HG02870 (cell line): ENCODE data around the gene MRTFB.

ENCODE experiments used
- ATAC-seq: cut with Tn5 transposase; IDR thresholded peaks from one replicate; pipeline ENCODE4 v1.9.1; 2021; ENCODE audit warnings: mild to moderate bottlenecking, moderate library complexity; ENCODE audit not compliant: unreplicated experiment

MRTFB gene

DNA sequence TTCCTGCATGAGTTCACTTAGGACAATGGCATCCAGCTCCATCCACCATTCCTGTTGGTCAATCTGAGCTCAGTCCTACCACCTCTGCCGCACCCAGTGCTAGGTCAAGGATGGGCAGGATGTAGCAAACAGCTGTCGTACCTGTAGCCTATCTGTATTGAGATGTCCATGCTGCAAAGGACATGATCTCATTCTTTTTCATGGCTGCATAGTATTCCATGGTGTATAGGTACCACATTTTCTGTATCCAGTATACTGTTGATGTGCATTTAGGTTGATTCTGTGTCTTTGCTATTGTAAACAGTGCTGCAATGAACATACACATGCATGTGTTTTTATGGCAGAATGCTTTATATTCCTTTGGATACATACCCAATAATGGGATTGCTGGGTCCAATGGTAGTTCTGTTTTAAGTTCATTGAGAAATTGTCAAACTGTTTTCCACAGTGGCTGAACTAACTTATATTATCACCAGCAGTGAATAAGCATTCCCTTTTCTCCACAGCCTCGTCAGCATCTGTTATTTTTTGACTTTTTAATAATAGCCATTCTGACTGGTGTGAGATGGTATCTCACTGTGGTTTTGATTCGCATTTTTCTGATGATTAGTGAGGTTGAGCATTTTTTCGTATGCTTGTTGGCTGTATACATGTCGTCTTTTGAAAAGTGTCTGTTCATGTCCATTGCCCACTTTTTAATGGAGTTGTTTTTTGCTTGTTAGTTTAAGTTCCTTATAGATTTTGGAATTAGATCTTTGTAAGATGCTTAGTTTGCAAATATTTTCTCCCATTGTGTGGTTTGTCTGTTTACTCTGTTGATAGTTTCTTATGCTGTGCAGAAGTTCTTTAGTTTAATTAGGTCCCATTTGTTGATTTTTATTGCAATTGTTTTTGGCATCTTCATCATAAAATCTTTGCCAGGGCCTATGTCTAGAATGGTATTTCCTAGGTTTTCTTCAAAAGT lies 7.2 kb upstream of the MRTFB start:
- no peak for ATAC-seq

GRCh38 chr16:14069818-14070217 lies 1.3 kb upstream of the MRTFB start:
- ATAC-seq: no peak

DNA sequence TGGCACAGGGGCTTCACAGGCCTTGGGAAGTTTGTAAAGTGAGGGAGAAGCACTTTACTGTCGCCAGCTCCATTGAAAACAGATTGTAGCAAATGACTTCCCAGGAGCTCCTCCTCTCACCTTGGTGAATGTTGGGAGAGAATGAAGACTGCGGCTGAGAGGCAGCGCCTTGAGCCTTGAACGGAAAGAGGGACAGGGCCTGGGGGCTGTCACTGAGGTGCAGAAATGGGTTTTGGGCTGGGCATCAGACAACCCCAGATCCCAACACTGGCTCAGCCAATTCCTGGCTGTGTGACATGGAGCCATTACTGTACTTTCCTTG lies 603 bp upstream of the MRTFB start:
- no peak for ATAC-seq

DNA sequence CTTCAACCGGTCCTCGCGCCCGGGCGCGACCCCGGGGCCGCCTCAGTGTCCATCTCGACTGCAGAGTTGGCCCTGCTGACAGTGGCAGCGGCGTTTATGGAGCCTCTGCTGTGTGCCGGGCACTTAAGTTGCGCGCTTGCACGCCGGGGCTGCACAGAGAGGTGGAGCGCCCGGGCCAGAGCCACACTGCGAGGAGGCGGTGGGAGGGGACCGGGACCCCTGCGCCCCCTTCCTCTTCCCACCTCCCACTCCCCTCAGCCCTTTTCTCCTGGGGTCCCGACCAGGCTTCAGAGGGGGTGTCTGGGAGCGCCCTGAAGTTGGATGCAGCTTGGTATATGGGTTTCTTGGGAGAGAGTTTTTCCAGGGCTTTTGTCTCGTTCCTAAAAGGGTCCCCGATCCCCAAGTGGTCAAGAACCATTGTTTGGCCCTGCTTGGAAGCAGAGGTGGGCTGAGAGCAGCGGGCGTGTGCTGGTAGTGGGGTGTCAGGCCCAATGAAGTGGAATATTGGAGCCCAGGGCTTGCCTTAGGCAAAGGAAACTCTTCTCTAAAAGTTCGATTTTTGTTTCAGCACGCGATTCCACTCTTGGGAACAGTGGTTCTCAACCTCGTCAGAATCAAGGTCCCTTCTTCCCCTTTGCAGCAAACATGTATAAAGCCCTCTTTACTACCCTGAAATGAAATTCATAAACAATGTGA lies 605 bp downstream of the MRTFB start:
- peak; percentile 28 for ATAC-seq

- ATAC-seq: no peak
Observed at GRCh38 chr16:14072360-14072759, 1.2 kb downstream of the MRTFB start.

DNA sequence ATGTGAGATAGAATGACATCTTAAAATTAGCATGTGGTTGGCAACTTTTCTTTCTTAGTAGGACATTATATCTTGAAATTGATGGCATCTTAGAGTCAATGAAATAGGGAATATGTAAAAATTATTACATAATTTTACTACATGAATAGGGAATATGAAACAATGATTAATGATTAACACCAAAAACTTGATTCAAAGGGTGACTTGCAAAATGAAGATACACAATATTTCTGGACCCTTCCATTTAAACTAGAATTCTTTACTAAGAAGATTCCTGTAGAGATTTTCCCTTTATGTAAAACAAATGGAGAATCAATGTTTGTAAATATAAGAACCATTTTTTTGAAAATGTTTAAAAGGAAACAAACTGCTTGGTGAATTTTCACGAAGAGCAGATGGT lies 3.4 kb downstream of the MRTFB start:
- ATAC-seq: no peak

- no peak for ATAC-seq
Observed at GRCh38 chr16:14077918-14078317, 6.8 kb downstream of the MRTFB start.

DNA sequence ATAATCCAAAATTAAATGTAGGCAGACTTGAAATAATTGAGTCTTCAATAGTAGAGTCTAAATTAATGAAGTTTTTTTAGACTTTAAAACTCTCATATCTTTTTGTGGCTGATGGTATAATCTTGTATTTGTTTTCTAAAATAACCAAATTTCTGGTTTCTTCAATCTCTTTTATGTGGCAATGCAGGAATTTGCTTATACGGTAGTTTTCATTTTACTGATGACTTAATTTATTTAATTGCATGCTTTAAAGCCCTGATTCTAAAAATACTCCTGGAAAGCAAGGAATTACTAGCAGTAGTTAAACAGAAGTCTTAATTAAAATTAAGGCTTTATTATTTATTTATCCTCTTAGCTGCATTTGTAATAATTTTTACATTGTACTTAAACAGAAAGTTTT lies 15.4 kb downstream of the MRTFB start:
- ATAC-seq: no peak

DNA sequence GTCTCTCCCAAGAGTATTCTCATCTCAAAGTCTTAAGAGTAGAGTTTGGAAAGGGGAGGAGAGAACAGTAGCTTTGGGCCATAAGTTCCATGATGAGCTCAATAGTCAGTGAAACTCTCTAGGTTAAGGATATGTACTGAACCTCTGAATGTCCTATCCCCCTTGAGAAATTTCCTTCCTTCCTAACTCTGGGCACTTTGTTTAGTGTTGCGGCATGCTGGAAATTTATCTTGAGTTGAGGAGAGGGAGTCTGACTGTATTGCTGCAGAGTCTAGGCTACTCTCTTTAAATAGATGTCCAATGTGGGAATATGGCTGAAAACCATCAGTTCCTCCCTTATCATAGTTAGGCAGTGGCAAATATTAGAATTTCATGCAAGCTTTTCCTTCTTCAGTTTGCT lies 16.1 kb downstream of the MRTFB start:
- no peak for ATAC-seq

- no peak for ATAC-seq
Observed at GRCh38 chr16:14087590-14088154, 16.6 kb downstream of the MRTFB start.

DNA sequence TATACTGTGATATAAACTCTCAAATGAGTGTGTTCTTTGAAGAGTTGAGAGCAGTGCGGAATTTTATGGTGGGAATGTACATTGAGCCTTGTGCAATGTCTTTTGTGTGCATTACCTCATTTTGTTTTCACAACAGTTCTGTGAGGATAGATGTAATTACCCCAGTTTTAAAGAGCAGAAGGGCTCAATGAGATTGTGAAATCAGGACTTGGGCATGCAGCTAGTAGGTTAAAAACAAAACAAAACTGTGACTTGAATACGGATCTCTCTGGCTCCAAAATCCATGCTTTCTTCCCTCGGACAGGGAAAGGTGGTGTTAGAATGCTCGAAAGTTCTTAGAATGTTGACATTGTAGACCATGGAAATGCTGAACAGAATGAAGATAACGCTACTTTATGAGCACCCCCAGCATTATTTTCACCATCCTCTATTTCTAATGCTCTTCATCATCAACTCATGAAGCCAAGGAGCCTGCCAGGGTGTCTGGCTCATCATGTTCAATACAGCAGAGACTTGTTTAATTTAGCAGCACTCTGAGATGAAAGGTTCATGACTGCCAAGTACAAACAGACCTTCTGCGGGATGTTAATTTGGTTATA lies 17.1 kb downstream of the MRTFB start:
- ATAC-seq: no peak

DNA sequence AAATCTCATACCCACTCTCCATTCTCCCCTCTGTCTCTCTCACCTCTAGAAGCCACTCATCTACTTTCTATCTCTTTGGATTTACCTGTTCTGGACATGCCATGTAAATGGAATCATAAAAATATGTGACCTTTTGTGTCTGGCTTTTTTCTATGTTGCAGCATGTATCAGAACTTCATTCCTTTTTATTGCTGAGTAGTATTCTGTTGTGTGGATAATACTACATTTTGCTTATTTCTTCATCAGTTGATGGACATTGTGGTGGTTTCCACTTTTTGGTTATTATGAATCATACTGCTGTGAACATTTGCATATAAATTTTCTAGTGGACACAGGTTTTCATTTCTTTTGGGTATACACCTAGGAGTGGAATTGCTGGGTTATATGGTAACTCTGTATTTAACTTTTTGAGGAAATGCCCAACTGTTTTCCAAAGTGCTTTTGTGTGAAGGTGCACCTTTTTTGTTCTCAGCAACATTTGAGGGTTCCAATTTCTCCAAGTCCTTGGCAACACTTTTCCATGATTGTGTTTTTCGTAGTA lies 18.2 kb downstream of the MRTFB start:
- no peak for ATAC-seq

DNA sequence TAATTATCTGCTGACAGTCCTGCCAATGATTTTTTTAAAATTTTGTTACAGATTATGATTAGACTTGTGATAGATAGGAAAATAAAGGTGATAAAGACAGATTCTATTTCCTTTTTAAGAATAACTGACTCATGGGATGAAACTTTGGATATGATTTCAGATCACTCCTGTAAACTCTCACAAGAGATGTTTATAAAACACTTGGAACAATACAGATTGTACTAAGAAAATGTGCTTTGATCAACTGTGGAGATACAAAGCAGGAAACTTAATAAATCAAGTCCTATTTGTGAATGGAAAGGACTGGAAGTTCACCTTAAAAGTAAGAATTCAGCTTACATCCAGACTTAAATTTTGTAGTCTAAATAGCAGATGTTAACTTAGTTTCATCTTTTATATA lies 21.4 kb downstream of the MRTFB start:
- no peak for ATAC-seq

DNA sequence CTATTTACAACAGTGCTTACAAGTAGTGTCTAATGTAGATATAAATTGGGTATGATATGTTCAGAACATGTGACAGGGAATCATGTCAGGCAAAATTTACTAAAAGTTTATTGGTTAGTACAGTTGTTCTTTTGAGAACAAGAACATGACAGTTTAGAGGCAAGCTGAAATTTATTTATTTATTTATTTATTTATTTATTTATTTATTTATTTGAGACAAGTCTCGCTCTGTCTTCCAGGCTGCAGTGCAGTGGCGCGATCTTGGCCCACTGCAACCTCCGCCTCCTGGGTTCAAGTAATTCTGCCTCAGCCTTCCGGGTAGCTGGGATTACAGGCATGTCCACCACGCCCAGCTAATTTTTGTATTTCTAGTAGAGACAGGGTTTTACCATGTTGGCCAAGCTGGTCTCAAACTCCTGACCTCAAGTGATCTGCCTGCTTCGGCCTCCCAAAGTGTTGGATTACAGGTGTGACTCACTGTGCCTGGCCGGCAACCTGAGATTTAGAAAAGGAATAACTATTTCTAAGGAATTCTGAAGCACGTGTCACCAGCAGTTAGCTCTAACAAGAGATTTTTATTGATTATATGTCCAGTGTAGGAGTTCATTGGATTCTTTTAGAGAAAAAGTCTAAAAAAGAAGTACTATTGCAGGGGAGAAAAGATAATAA lies 24.9 kb downstream of the MRTFB start:
- no peak for ATAC-seq

DNA sequence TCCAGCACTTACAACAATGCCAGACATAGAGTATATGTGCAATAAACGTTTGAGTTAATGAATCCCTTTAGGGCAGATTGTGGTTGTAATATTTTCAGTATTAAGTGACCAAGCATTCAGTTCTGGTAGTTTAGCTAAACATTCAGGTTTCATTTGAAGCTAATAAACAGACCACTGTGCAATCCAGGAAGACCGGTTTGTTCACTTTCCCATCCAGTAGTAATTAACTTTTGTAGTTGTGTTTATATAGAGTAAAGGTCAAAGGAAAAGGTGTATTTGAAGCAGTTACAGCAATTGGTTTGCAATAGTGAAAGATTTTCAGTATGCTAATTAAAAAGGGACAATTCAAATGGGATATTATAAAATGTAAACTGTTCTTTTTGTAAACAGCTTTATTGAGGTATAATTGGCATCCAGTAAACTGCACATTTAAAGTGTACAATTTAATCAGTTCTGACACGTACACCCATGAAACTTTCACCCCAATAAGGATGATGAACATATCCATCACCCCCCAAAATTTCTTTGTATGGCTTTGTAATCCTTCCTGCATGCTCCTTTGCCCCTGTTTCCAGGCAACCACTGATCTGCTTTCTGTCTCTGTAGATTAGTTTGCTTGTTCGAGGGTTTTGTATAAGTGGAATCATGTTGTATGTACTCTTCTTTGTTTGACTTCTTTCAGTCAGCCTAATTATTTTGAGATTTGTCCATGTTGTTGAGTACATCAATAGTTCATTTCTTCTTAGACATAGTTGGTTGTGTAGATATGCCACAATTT lies 26.3 kb downstream of the MRTFB start:
- no peak for ATAC-seq

DNA sequence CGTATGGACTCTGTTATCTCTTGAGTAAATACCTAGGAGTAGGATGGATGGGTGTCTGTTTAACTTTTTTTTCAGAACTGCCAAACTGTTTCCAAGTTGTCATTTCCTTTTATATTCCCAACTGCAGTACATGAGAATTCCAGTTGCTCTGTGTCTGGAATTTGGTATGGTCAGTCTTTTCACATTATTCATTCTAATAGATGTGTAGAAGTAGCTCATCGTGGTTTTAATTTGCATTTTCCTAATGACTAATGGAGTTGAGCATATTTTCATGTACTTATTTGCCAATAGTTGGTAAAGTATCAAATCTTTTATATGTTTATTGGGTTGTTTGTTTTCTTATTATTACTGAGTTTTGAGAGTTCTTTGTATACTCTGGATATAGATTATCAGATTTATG lies 27.0 kb downstream of the MRTFB start:
- no peak for ATAC-seq

DNA sequence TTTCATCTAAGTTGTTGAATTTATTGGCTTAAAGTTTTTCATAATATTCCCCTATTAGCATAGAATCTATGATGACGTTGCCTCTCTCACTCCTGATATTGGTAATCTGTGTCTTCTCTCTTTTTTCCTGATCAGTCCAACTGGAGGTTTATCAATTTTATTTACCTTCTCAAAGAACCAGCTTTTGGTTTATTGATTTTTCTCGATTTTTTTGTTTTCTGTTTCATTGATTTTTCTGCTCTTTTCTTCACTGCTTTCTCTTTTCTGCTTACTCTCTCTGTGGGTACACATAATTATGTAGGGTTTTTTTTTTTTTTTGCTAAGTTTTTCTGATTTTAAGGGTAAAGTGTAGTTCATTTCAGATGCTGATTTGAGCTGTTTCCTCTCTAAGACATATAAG lies 29.7 kb downstream of the MRTFB start:
- ATAC-seq: no peak

DNA sequence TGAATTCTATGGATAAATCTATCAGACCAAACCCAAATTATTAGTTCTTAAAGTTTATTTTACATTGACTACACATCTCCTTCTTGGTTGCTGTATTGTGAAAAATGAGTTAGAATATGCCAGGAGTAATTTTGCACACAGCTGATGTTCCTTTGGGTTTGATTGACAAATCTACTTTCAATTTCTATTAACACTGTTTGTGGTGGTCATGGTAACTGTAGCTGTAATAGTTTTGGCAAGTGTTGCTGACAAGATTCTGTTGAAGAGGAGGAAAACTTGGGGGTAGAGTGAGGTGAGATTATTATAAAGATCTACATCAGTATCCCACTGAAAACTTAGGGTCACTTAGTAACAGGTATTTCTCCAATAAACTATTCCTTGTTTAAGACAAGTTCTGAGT lies 30.3 kb downstream of the MRTFB start:
- ATAC-seq: no peak

- no peak for ATAC-seq
Observed at GRCh38 chr16:14102925-14103720, 32.0 kb downstream of the MRTFB start.
